ENCODE results near the gene HPS5. TPM values are rescaled to one million over a fixed set of nuclear protein-coding genes. Genes with fewer than 3 reads are reported as not detected.
"Not testable (repeated sequence)": the region's sequence is repeated elsewhere in the genome, so short reads cannot be mapped to it uniquely, and the experiment has no call there.

HPS5 gene
- total RNA-seq, 1 experiment from 2014 or later = 15.4 TPM

- H3T11ph ChIP-seq (ENCODE audit: low read length); H3K9me3 ChIP-seq (ENCODE audit: control insufficient read depth, low read depth, low read length); H3K4me3 Mint-ChIP-seq; H2BK15ac ChIP-seq (ENCODE audit: low read depth, low read length); H3K4me1 Mint-ChIP-seq; H3K56ac ChIP-seq (ENCODE audit: insufficient read length, low read depth, low read length); H3K4ac ChIP-seq (ENCODE audit: low read depth, low read length); H4K20me1 ChIP-seq (ENCODE audit: control insufficient read depth, insufficient read depth, insufficient read length); H3K23me2 ChIP-seq (ENCODE audit: insufficient read length, low read depth, low read length, poor library complexity, severe bottlenecking); H3K79me2 ChIP-seq (ENCODE audit: insufficient read depth, low read length); H3K4me2 ChIP-seq (ENCODE audit: insufficient read depth, insufficient read length, low read length); H4K8ac ChIP-seq (replicated peaks; ENCODE audit: insufficient read length, low read depth, low read length); H3K14ac ChIP-seq (ENCODE audit: insufficient read depth, low read length); H3K79me1 ChIP-seq (ENCODE audit: insufficient read depth, low read depth, low read length, poor library complexity, severe bottlenecking); H3K23ac ChIP-seq (ENCODE audit: insufficient read length, low read depth, low read length); H2BK12ac ChIP-seq (ENCODE audit: insufficient read length, low read depth, low read length); H3K27ac ChIP-seq (ENCODE audit: insufficient read length, low read depth, low read length); H3K27me3 ChIP-seq (ENCODE audit: insufficient read depth, low read length); H2BK20ac ChIP-seq (ENCODE audit: low read depth, low read length, poor library complexity, severe bottlenecking); H3K27me3 Mint-ChIP-seq (ENCODE audit: low read depth); H3K27ac Mint-ChIP-seq; H3K4me1 ChIP-seq (ENCODE audit: insufficient read depth, low read length); H2AFZ ChIP-seq (ENCODE audit: low read length); H2AK5ac ChIP-seq (ENCODE audit: insufficient read length, low read length); H3K18ac ChIP-seq (ENCODE audit: insufficient read length, low read depth, low read length); H4K91ac ChIP-seq (ENCODE audit: insufficient read length, low read depth, low read length); H2BK5ac ChIP-seq (ENCODE audit: insufficient read length, low read length); DNase-seq; H2BK120ac ChIP-seq (ENCODE audit: low read depth, low read length, poor library complexity, severe bottlenecking); H3K9ac ChIP-seq (ENCODE audit: extremely low read depth, insufficient read length, low read length); H4K5ac ChIP-seq (ENCODE audit: insufficient read length, low read depth, low read length); H3K36me3 Mint-ChIP-seq (ENCODE audit: insufficient read depth in 1 of 3, low read depth in 3 of 3): not testable (repeated sequence)
- H3K9me3 Mint-ChIP-seq = peaks cover 6 to 13% of the 10 kb centered on the region in 2 experiments
- whole genome bisulfite sequencing (ENCODE audit: extremely low coverage, insufficient read length, low lambda C conversion rate) = no CpG with 5 or more reads among the region's 11 CpGs
Measured at GRCh38 chr11:18246379-18247190, 75.4 kb downstream of the HPS5 start.

All from H9 (cell line).